GM18909 (cell line): ENCODE results near the gene PGM2.

Experiments
- ATAC-seq: cut with Tn5 transposase; IDR thresholded peaks from one replicate; pipeline ENCODE4 v1.9.1; 2021; ENCODE audit warnings: mild to moderate bottlenecking; ENCODE audit not compliant: unreplicated experiment, poor library complexity

Gene PGM2

GRCh38 chr4:37893164-37893563 is 66.7 kb downstream of the PGM2 start:
- ATAC-seq: no peak

GRCh38 chr4:37895271-37895670 is 68.8 kb downstream of the PGM2 start:
- no peak for ATAC-seq

- ATAC-seq: no peak
Observed at GRCh38 chr4:37896206-37896860, 69.8 kb downstream of the PGM2 start.

GRCh38 chr4:37902212-37902611 is 75.7 kb downstream of the PGM2 start:
- no peak for ATAC-seq

GRCh38 chr4:37902738-37903693 is 76.5 kb downstream of the PGM2 start:
- ATAC-seq: no peak

GRCh38 chr4:37903901-37904300 is 77.4 kb downstream of the PGM2 start:
- no peak for ATAC-seq

- ATAC-seq: no peak
Observed at GRCh38 chr4:37904824-37905223, 78.3 kb downstream of the PGM2 start.

GRCh38 chr4:37905533-37906169 is 79.2 kb downstream of the PGM2 start:
- no peak for ATAC-seq

GRCh38 chr4:37908488-37909331 is 82.2 kb downstream of the PGM2 start:
- ATAC-seq: no peak

GRCh38 chr4:37909332-37910090 is 83.0 kb downstream of the PGM2 start:
- no peak for ATAC-seq

- no peak for ATAC-seq
Observed at GRCh38 chr4:37910091-37910486, 83.6 kb downstream of the PGM2 start.
